ENCODE results near the gene FBXO47. TPM values are rescaled to one million over a fixed set of nuclear protein-coding genes. Genes with fewer than 3 reads are reported as not detected.
A peak's percentile ranks its signal among the peaks of the same experiment; 100 is the strongest.

FBXO47 gene
- total RNA-seq, 1 donor from 2014 or later, result not detected

DNA sequence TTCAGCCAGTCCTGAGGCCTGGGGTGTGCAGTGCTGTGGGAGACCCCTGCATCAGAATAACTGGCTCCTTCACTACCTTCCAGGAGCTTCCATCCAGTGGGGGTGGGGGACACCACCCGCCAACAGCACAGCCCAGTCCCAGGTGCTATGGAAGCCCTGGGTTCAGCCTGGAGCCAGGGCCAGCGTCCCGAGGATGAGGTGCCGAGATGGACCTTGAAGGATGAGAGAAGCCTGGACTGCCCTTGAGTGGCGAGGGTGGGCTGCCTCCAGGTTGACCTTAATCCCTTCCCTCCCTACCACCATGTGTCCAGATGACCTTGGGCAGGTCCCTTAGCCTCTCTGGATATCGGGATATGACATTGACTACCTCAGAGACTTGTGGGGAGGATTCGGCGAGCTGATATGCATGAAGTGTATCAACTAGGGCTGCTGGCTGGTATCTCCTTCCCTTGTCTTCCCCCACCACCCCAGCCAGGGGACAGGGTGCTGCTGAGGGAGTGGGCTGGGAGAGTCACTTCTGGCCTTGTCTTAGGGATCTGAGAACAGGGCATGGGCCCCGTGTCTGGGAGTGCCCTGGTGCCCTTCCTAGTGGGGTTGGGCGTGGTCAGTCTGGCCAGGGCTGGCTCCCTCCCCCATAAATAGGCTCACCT lies 56.0 kb downstream of the FBXO47 start:
- Histone ChIP-seq H3K9me3 (no peaks in the 10 kb centered on the region), H3K4me3 (no peak overlapping the region), H3K4me1 (peaks cover 73% of the 10 kb centered on the region), H3K27me3 (ENCODE audit: low read depth) (no peaks in the 10 kb centered on the region), H3K27ac (no peak overlapping the region), H3K36me3 (peaks cover 64% of the 10 kb centered on the region)
- intact Hi-C loops (cut with DNase I), result no loop called here
- TF ChIP-seq, protein P1, sequence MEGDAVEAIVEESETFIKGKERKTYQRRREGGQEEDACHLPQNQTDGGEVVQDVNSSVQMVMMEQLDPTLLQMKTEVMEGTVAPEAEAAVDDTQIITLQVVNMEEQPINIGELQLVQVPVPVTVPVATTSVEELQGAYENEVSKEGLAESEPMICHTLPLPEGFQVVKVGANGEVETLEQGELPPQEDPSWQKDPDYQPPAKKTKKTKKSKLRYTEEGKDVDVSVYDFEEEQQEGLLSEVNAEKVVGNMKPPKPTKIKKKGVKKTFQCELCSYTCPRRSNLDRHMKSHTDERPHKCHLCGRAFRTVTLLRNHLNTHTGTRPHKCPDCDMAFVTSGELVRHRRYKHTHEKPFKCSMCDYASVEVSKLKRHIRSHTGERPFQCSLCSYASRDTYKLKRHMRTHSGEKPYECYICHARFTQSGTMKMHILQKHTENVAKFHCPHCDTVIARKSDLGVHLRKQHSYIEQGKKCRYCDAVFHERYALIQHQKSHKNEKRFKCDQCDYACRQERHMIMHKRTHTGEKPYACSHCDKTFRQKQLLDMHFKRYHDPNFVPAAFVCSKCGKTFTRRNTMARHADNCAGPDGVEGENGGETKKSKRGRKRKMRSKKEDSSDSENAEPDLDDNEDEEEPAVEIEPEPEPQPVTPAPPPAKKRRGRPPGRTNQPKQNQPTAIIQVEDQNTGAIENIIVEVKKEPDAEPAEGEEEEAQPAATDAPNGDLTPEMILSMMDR (IDR thresholded peaks at IDR 0.05), result no peak
- DNase-seq, result peak; percentile 41
- no peak for ATAC-seq

- Histone ChIP-seq H3K27ac (no peak overlapping the region), H3K27me3 (ENCODE audit: low read depth) (no peaks in the 10 kb centered on the region), H3K4me3 (no peak overlapping the region), H3K9me3 (no peaks in the 10 kb centered on the region), H3K4me1 (peaks cover 82% of the 10 kb centered on the region), H3K36me3 (peaks cover 60% of the 10 kb centered on the region)
- DNase-seq, result peak; percentile 18
- intact Hi-C loops (cut with DNase I), result no loop called here
- no peak for ATAC-seq
- TF ChIP-seq, protein P1 (IDR thresholded peaks at IDR 0.05), result no peak
Measured at GRCh38 chr17:38910325-38910724, 56.9 kb downstream of the FBXO47 start.

GRCh38 chr17:38908676-38909181 lies 58.5 kb downstream of the FBXO47 start:
- DNase-seq, result peak; percentile 50
- Histone ChIP-seq H3K27me3 (ENCODE audit: low read depth) (no peaks in the 10 kb centered on the region), H3K4me3 (no peak overlapping the region), H3K9me3 (no peaks in the 10 kb centered on the region), H3K36me3 (peaks cover 54% of the 10 kb centered on the region), H3K27ac (peak overlapping the region; percentile 62), H3K4me1 (peaks cover 70% of the 10 kb centered on the region)
- TF ChIP-seq, protein P1 (IDR thresholded peaks at IDR 0.05), result no peak
- peak; percentile 29 to 42 for ATAC-seq
- intact Hi-C loops (cut with DNase I), result no loop called here

GRCh38 chr17:38907930-38908675 lies 59.1 kb downstream of the FBXO47 start:
- DNase-seq (peak; percentile 17), ATAC-seq (peak; percentile 5 to 13)
- intact Hi-C loops (cut with DNase I), result no loop called here
- H3K27ac ChIP-seq, result peak overlapping the region; percentile 62
- H3K9me3 ChIP-seq, result no peaks in the 10 kb centered on the region
- H3K4me3 ChIP-seq, result no peak overlapping the region
- H3K27me3 ChIP-seq (ENCODE audit: low read depth), result no peaks in the 10 kb centered on the region
- TF ChIP-seq, protein P1 (IDR thresholded peaks at IDR 0.05), result no peak
- H3K36me3 ChIP-seq, result peaks cover 54% of the 10 kb centered on the region
- peaks cover 73% of the 10 kb centered on the region for H3K4me1 ChIP-seq

DNA sequence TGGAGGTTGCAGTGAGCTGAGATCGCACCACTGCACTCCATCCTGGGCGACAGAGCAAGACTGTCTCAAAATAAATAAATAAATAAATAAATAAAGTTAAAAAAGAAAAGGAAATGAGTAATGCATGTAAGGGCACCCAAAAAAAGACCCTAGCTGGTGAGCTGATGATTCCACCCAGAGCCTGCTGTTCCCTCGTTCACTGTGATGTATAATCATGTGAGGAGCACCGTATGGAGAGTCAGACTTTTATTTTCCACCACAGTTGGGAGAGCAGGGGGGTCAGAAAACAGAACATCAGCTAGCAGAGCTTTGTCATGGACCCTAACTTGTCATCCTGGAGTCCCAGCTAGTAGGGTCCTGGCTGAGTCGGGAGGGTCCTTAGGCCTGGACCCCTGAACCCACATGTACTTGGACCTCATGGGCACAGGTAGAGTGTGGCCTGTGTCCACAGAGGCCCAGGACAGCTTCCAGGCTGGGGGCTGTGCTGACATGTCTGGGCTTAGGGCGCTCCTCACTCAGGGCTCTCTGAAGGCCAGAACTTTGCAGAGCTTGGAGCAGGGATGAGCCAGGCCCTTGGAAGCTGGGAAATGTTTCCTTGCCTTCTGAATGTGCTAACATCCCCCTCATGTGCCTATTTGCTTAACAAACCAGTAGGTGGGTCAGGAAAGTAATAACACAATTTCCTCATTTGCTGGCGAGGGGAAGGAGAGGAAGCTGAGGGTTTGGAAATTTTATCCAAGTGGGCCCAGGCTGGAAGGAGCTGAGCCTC lies 60.6 kb downstream of the FBXO47 start:
- H3K27ac ChIP-seq, result peak overlapping the region; percentile 62
- DNase-seq (no peak), ATAC-seq (peak; percentile 12 to 15)
- TF ChIP-seq, protein P1 (IDR thresholded peaks at IDR 0.05), result no peak
- peaks cover 67% of the 10 kb centered on the region for H3K36me3 ChIP-seq
- peaks cover 73% of the 10 kb centered on the region for H3K4me1 ChIP-seq
- H3K27me3 ChIP-seq (ENCODE audit: low read depth), result no peaks in the 10 kb centered on the region
- intact Hi-C loops (cut with DNase I), result no loop called here
- H3K9me3 ChIP-seq, result no peaks in the 10 kb centered on the region
- no peak overlapping the region for H3K4me3 ChIP-seq
